IMR-90 (cell line): ENCODE data around the gene USP47.

Experiments used
- BHLHE40 ChIP-seq: fragments of 150-350 bp; IDR thresholded peaks from 2 replicates; pipeline ENCODE4 v1.6.1; 2016; ENCODE audit warnings: mild to moderate bottlenecking, low read depth, low read length
- POLR2A ChIP-seq: IDR thresholded peaks from 2 replicates; pipeline ENCODE4 v1.6.1; 2012; ENCODE audit warnings: mild to moderate bottlenecking, low read depth, low read length
- TF ChIP-seq, protein P1 (sequence below): conservative IDR thresholded peaks from 2 replicates; pipeline ENCODE4 v1.5.1; 2012; ENCODE audit warnings: mild to moderate bottlenecking, low read depth, low read length, improper control_type of control experiment

GRCh38 chr11:11969380-11970215 lies 127.8 kb downstream of the USP47 start:
- TF ChIP-seq POLR2A = no peak
- TF ChIP-seq, protein P1, sequence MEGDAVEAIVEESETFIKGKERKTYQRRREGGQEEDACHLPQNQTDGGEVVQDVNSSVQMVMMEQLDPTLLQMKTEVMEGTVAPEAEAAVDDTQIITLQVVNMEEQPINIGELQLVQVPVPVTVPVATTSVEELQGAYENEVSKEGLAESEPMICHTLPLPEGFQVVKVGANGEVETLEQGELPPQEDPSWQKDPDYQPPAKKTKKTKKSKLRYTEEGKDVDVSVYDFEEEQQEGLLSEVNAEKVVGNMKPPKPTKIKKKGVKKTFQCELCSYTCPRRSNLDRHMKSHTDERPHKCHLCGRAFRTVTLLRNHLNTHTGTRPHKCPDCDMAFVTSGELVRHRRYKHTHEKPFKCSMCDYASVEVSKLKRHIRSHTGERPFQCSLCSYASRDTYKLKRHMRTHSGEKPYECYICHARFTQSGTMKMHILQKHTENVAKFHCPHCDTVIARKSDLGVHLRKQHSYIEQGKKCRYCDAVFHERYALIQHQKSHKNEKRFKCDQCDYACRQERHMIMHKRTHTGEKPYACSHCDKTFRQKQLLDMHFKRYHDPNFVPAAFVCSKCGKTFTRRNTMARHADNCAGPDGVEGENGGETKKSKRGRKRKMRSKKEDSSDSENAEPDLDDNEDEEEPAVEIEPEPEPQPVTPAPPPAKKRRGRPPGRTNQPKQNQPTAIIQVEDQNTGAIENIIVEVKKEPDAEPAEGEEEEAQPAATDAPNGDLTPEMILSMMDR = no peak
- no peak for TF ChIP-seq BHLHE40
